Fibroblast of skin of left biceps (primary cell): ENCODE results near the gene SIAH3.
"Not testable (repeated sequence)": the region's sequence is repeated elsewhere in the genome, so short reads cannot be mapped to it uniquely, and the experiment has no call there.

ENCODE experiments used
- DNase-seq, 2 experiments: peaks; one replicate each; pipeline ENCODE4 v3.0.0-alpha.2; 2013; ENCODE audit warnings: low read depth in 2 of 2

SIAH3 gene

GRCh38 chr13:45782327-45783045 is 69.1 kb downstream of the SIAH3 start:
- DNase-seq: no peak

GRCh38 chr13:45781553-45782326 is 69.8 kb downstream of the SIAH3 start:
- no peak for DNase-seq

GRCh38 chr13:45779901-45780300 is 71.7 kb downstream of the SIAH3 start:
- DNase-seq: no peak

GRCh38 chr13:45778882-45779281 is 72.7 kb downstream of the SIAH3 start:
- no peak for DNase-seq

- no peak for DNase-seq
Observed at GRCh38 chr13:45776748-45777147, 74.8 kb downstream of the SIAH3 start.

- DNase-seq: no peak
Observed at GRCh38 chr13:45775401-45775963, 76.1 kb downstream of the SIAH3 start.

- DNase-seq: no peak
Observed at GRCh38 chr13:45773944-45774343, 77.6 kb downstream of the SIAH3 start.

GRCh38 chr13:45773236-45773635 is 78.3 kb downstream of the SIAH3 start:
- no peak for DNase-seq

- DNase-seq: no peak
Observed at GRCh38 chr13:45770886-45771285, 80.7 kb downstream of the SIAH3 start.

GRCh38 chr13:45768656-45769479 is 82.7 kb downstream of the SIAH3 start:
- DNase-seq: no peak

- DNase-seq: no peak
Observed at GRCh38 chr13:45765464-45765863, 86.1 kb downstream of the SIAH3 start.

- no peak for DNase-seq
Observed at GRCh38 chr13:45763419-45763818, 88.1 kb downstream of the SIAH3 start.

- DNase-seq: not testable (repeated sequence)
Observed at GRCh38 chr13:45757589-45757988, 94.0 kb downstream of the SIAH3 start.

- DNase-seq: not testable (repeated sequence)
Observed at GRCh38 chr13:45756498-45756897, 95.1 kb downstream of the SIAH3 start.

GRCh38 chr13:45752510-45752909 is 99.0 kb downstream of the SIAH3 start:
- DNase-seq: no peak

- no peak for DNase-seq
Observed at GRCh38 chr13:45751885-45752284, 99.7 kb downstream of the SIAH3 start.

- no peak for DNase-seq
Observed at GRCh38 chr13:45750566-45750965, 101.0 kb downstream of the SIAH3 start.

- no peak for DNase-seq
Observed at GRCh38 chr13:45748941-45749759, 102.4 kb downstream of the SIAH3 start.

GRCh38 chr13:45747071-45747470 is 104.5 kb downstream of the SIAH3 start:
- no peak for DNase-seq

GRCh38 chr13:45744979-45745378 is 106.6 kb downstream of the SIAH3 start:
- DNase-seq: no peak

- DNase-seq: no peak
Observed at GRCh38 chr13:45742985-45743384, 108.6 kb downstream of the SIAH3 start.
